ENCODE results near the gene ANO2. TPM values are rescaled to one million over a fixed set of nuclear protein-coding genes. Genes with fewer than 3 reads are reported as not detected.

ANO2 gene
- total RNA-seq, 6 experiments from 2014 or later = 0.15 to 0.51 (median 0.25) TPM; not detected in 3

DNA sequence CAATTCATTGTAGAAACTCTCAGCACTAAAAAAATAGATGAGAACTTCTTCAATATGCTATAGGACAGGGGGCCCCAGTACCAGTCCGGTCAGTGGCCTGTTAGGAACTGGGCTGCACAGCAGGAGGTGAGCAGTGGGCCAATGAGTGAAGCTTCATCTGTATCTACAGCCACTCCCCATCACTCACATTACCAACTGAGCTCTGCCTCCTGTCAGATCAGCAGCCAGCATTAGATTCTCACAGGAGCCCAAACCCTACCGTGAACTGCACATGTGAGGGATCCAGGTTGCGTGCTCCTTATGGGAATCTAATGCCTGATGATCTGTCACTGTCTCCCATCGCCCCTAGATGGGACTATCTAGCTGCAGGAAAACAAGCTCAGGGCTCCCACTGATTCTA lies 15.7 kb upstream of the ANO2 start:
- peaks cover 19% of the 10 kb centered on the region for H3K27me3 Mint-ChIP-seq (ENCODE audit: insufficient read depth)
- no peaks in the 10 kb centered on the region for H3K4me1 Mint-ChIP-seq (ENCODE audit: low read depth)
- H3K4me3 Mint-ChIP-seq = no peak overlapping the region
- no peaks in the 10 kb centered on the region for H3K9me3 Mint-ChIP-seq
- DNase-seq = no peak
- TF ChIP-seq, protein P1, sequence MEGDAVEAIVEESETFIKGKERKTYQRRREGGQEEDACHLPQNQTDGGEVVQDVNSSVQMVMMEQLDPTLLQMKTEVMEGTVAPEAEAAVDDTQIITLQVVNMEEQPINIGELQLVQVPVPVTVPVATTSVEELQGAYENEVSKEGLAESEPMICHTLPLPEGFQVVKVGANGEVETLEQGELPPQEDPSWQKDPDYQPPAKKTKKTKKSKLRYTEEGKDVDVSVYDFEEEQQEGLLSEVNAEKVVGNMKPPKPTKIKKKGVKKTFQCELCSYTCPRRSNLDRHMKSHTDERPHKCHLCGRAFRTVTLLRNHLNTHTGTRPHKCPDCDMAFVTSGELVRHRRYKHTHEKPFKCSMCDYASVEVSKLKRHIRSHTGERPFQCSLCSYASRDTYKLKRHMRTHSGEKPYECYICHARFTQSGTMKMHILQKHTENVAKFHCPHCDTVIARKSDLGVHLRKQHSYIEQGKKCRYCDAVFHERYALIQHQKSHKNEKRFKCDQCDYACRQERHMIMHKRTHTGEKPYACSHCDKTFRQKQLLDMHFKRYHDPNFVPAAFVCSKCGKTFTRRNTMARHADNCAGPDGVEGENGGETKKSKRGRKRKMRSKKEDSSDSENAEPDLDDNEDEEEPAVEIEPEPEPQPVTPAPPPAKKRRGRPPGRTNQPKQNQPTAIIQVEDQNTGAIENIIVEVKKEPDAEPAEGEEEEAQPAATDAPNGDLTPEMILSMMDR (IDR thresholded peaks at IDR 0.05) = no peak
- H3K36me3 Mint-ChIP-seq (ENCODE audit: low read depth) = no peaks in the 10 kb centered on the region
- H3K27ac Mint-ChIP-seq = no peak overlapping the region

DNA sequence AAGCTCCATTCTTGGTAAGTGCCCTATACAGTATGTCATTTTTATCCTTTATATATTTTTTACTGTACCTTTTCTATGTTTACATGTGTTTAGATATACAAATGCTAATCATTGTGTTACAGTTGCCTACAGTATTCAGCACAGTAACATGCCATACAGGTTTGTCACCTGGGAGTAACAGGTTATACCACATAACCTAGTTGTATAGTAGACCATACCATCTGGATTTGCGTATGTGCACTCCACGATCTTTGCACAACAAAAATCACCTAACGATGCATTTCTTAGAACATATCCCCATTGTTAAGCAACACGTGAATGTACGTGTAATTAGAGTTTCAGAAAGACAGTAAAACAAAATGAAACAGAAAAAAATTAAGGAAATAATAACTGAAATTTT lies 11.9 kb upstream of the ANO2 start:
- Mint-ChIP-seq H3K27me3 (ENCODE audit: insufficient read depth) (peaks cover 19% of the 10 kb centered on the region), H3K27ac (no peak overlapping the region), H3K36me3 (ENCODE audit: low read depth) (no peaks in the 10 kb centered on the region), H3K4me1 (ENCODE audit: low read depth) (no peaks in the 10 kb centered on the region), H3K9me3 (no peaks in the 10 kb centered on the region), H3K4me3 (no peak overlapping the region)
- DNase-seq = no peak
- TF ChIP-seq, protein P1 (IDR thresholded peaks at IDR 0.05) = no peak

GRCh38 chr12:5954661-5955060 lies 9.6 kb upstream of the ANO2 start:
- Mint-ChIP-seq H3K27me3 (ENCODE audit: insufficient read depth) (peaks cover 32% of the 10 kb centered on the region), H3K36me3 (ENCODE audit: low read depth) (no peaks in the 10 kb centered on the region), H3K4me1 (ENCODE audit: low read depth) (no peaks in the 10 kb centered on the region), H3K27ac (no peak overlapping the region), H3K4me3 (no peak overlapping the region), H3K9me3 (no peaks in the 10 kb centered on the region)
- no peak for DNase-seq
- TF ChIP-seq, protein P1 (IDR thresholded peaks at IDR 0.05) = no peak

DNA sequence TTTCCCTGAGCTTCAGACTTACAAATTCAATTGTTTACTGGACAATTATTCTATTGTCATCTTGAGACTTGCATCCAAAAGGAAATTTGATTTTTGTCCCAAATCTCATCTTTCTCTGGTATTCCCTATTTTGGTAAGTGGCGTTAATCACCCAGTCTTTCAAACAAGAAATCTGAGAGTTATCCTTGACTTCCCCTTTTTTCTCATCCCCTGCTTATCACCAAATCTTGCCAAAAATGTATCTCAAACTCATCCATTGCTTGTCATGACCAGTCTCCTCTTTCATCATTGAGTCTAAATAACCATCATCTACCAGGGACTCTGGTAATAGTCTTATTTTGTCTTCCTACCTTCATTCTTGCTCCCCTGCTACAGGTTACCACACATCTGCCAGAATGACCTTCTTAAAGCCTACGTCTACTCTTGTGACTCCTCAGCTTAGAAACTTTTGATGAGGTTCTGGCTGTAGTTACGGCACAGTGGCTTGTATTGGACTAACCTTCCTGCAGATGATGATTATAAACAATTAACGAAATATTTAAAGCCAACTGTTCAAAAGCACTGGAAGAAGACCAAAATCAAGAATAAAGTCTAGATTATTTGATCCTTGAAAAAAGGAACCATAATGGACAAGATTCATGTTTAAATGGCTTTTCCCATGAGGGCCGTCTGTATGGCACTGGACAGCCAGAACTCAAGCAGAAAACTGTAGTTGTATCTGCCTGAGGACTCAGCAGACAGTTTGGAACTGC lies 9.0 kb upstream of the ANO2 start:
- no peaks in the 10 kb centered on the region for H3K4me1 Mint-ChIP-seq (ENCODE audit: low read depth)
- no peaks in the 10 kb centered on the region for H3K9me3 Mint-ChIP-seq
- H3K27ac Mint-ChIP-seq = no peak overlapping the region
- DNase-seq = no peak
- peaks cover 34% of the 10 kb centered on the region for H3K27me3 Mint-ChIP-seq (ENCODE audit: insufficient read depth)
- H3K36me3 Mint-ChIP-seq (ENCODE audit: low read depth) = no peaks in the 10 kb centered on the region
- no peak overlapping the region for H3K4me3 Mint-ChIP-seq
- TF ChIP-seq, protein P1 (IDR thresholded peaks at IDR 0.05) = no peak

DNA sequence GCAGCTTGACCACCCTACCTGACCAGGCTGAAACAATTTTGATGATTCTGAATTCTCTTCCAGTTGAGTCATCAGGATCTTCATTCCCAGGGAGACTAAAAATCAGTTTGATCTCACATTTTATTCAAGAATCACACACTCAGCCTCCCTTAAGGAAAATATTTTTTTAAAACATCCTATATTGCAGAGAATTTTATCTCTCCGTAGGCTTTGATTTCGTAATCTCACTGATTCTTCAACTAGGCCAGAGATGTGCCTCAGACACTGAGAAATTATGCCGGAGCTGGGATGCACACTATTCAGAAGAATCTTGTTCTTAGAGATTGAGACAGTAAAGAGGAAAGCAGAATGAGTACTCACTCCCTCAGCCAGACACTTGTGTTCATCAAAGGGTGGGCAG lies 7.0 kb upstream of the ANO2 start:
- TF ChIP-seq, protein P1 (IDR thresholded peaks at IDR 0.05) = no peak
- no peak overlapping the region for H3K4me3 Mint-ChIP-seq
- DNase-seq = no peak
- no peaks in the 10 kb centered on the region for H3K36me3 Mint-ChIP-seq (ENCODE audit: low read depth)
- no peak overlapping the region for H3K27ac Mint-ChIP-seq
- peaks cover 44% of the 10 kb centered on the region for H3K27me3 Mint-ChIP-seq (ENCODE audit: insufficient read depth)
- no peaks in the 10 kb centered on the region for H3K4me1 Mint-ChIP-seq (ENCODE audit: low read depth)
- H3K9me3 Mint-ChIP-seq = no peaks in the 10 kb centered on the region

Measured in HFFc6 (cell line).